ENCODE data around the gene HNRNPL.

HNRNPL gene

DNA sequence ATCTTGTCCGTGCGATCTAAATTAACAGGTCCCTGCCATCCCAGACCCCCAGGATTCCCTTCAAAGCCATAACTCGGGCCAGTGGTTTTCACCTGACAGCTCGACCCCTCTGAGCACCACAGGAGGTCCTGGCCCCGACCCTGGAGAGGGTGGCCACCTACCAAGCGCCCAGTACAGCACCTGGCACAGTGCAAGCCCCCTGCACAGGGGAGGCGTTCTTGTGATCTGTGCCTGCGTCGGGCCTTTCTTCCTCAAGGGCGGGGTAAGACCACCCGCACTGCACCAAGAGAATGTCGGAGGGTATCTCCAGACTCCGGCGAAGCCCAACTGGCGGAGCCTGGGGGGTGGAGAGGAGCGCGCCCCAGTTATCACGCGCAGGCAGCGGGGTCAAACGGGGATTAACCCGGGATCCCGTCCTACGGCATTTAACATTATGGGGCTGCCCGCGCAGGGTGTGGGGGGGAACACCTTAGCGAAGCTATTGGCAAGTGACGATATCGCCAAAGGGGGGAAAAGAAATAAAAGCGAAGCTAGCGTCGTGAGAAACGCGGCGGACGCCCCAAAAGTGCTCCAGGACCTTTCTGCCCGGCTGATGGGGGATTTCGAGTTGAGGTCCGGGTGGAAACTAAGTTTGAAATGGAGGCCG lies 1.3 kb upstream of the HNRNPL start (continued):
- TF ChIP-seq TSHZ2 (CRISPR knock-in tag; IDR thresholded peaks at IDR 0.05) (no peak), ZNF8 (CRISPR knock-in tag; IDR thresholded peaks at IDR 0.05) (no peak)

DNA sequence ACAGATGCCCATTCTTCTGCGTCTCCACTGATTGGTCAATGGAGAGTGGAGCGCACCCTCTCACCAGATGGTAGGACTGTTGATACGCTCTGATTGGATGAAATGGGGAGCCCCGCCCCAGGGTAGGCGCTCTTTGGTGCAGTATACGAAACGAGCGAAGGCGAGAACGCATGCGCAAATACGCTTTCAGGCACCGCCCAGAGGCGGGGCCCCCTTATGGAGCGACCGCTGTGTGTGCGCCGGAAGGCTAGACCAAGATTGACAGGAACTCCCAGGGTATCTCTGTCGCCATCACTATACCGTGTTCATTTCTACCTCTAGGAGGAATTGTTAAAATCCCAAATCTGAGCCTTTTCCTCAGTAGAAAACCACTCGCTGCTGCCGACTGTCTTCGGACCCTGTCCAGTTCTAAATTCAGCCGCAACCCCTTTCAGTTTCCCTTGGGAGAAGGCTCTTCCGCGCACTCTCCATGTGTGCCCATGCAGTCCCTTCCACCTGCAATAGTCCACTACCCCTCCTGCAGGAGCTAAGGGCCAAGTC lies 720 bp upstream of the HNRNPL start:
- peak; percentile 89 for ATAC-seq
- TF ChIP-seq ZFP3 (CRISPR knock-in tag; IDR thresholded peaks at IDR 0.05) (no peak), TOX (CRISPR knock-in tag; IDR thresholded peaks at IDR 0.05; ENCODE audit: borderline replicate concordance) (no peak), GLIS3 (CRISPR knock-in tag; IDR thresholded peaks at IDR 0.05) (no peak), CSDC2 (CRISPR knock-in tag; IDR thresholded peaks at IDR 0.05) (no peak), CSRNP3 (CRISPR knock-in tag; IDR thresholded peaks at IDR 0.05) (no peak), ZFP30 (CRISPR knock-in tag; IDR thresholded peaks at IDR 0.05) (no peak), CREB5 (CRISPR knock-in tag; IDR thresholded peaks at IDR 0.05; ENCODE audit: low read depth) (no peak), BACH2 (CRISPR knock-in tag; IDR thresholded peaks at IDR 0.05; ENCODE audit: borderline replicate concordance) (no peak), PPARA (CRISPR knock-in tag; IDR thresholded peaks at IDR 0.05; ENCODE audit: borderline replicate concordance) (no peak), OSR1 (CRISPR knock-in tag; IDR thresholded peaks at IDR 0.05) (no peak), ZNF565 (CRISPR knock-in tag; conservative IDR thresholded peaks at IDR 0.05; ENCODE audit: low read depth) (no peak), TCF4 (CRISPR knock-in tag; IDR thresholded peaks at IDR 0.05; ENCODE audit: borderline replicate concordance) (no peak), RARB (CRISPR knock-in tag; IDR thresholded peaks at IDR 0.05) (no peak), SNAI2 (CRISPR knock-in tag; IDR thresholded peaks at IDR 0.05) (no peak), ZC3H10 (CRISPR knock-in tag; IDR thresholded peaks at IDR 0.05) (no peak), ESRRG (CRISPR knock-in tag; IDR thresholded peaks at IDR 0.05) (no peak)
- TF ChIP-seq, protein P1, sequence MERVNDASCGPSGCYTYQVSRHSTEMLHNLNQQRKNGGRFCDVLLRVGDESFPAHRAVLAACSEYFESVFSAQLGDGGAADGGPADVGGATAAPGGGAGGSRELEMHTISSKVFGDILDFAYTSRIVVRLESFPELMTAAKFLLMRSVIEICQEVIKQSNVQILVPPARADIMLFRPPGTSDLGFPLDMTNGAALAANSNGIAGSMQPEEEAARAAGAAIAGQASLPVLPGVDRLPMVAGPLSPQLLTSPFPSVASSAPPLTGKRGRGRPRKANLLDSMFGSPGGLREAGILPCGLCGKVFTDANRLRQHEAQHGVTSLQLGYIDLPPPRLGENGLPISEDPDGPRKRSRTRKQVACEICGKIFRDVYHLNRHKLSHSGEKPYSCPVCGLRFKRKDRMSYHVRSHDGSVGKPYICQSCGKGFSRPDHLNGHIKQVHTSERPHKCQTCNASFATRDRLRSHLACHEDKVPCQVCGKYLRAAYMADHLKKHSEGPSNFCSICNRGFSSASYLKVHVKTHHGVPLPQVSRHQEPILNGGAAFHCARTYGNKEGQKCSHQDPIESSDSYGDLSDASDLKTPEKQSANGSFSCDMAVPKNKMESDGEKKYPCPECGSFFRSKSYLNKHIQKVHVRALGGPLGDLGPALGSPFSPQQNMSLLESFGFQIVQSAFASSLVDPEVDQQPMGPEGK (CRISPR knock-in tag; IDR thresholded peaks at IDR 0.05; ENCODE audit: borderline replicate concordance): no peak

- peak; percentile 7 for ATAC-seq
- TF ChIP-seq POU6F1 (CRISPR knock-in tag; IDR thresholded peaks at IDR 0.05; ENCODE audit: borderline replicate concordance, low read depth) (no peak), TSHZ2 (CRISPR knock-in tag; IDR thresholded peaks at IDR 0.05) (no peak), ZNF8 (CRISPR knock-in tag; IDR thresholded peaks at IDR 0.05) (no peak)
Measured at GRCh38 chr19:38849147-38849859, 483 bp downstream of the HNRNPL start.

Measured in SK-N-SH treated with all-trans-retinoic acid at 6 μM for 48 hours (cell line).